GM12891 (cell line): ENCODE data around the gene PHF14.
A peak's percentile ranks its signal among the peaks of the same experiment; 100 is the strongest.

Experiments used
- DNase-seq: peaks from one replicate; pipeline ENCODE4 v3.0.0; 2011; ENCODE audit warnings: low spot score; ENCODE audit not compliant: insufficient read length
- FAIRE-seq: peaks from 2 replicates; lab custom pipeline; 2011; peaks lifted over from hg19 to GRCh38; lab: Jason Lieb, UNC
- PAX5 ChIP-seq: IDR thresholded peaks from 2 replicates; pipeline ENCODE4 v1.6.1; 2011; ENCODE audit warnings: low read length, moderate library complexity, mild to moderate bottlenecking; ENCODE audit not compliant: insufficient read depth, severe bottlenecking
- POLR2A ChIP-seq: IDR thresholded peaks from 2 replicates; pipeline ENCODE4 v1.6.1; 2011; ENCODE audit warnings: low read depth, low read length, control low read depth
- POLR2AphosphoS5 ChIP-seq: IDR thresholded peaks from 2 replicates; pipeline ENCODE4 v1.6.1; 2011; ENCODE audit warnings: low read depth, low read length, control low read depth
- POU2F2 ChIP-seq: IDR thresholded peaks from 2 replicates; pipeline ENCODE4 v1.6.1; 2011; ENCODE audit warnings: low read depth, mild to moderate bottlenecking, control low read depth, low read length, moderate library complexity
- SPI1 ChIP-seq: IDR thresholded peaks from 2 replicates; pipeline ENCODE4 v1.6.1; 2011; ENCODE audit warnings: low read depth, low read length, control low read depth
- TAF1 ChIP-seq: IDR thresholded peaks from 2 replicates; pipeline ENCODE4 v1.6.1; 2011; ENCODE audit warnings: low read depth, low read length, control low read depth

PHF14 gene

GRCh38 chr7:11130012-11130411 is 156.3 kb downstream of the PHF14 start:
- DNase-seq (no peak), FAIRE-seq (no peak)
- TF ChIP-seq POLR2AphosphoS5 = no peak
- no peak for TF ChIP-seq TAF1
- TF ChIP-seq POU2F2 = no peak
- no peak for TF ChIP-seq POLR2A
- no peak for TF ChIP-seq PAX5
- no peak for TF ChIP-seq SPI1

GRCh38 chr7:11130601-11131000 is 156.9 kb downstream of the PHF14 start:
- TF ChIP-seq PAX5 (no peak), TAF1 (no peak)
- DNase-seq (no peak), FAIRE-seq (no peak)

GRCh38 chr7:11133436-11133959 is 159.8 kb downstream of the PHF14 start:
- DNase-seq (no peak), FAIRE-seq (no peak)
- TF ChIP-seq POLR2A (no peak), TAF1 (no peak), SPI1 (no peak), POLR2AphosphoS5 (no peak), POU2F2 (no peak), PAX5 (no peak)

GRCh38 chr7:11135573-11135972 is 161.9 kb downstream of the PHF14 start:
- no peak for TF ChIP-seq POLR2AphosphoS5
- no peak for TF ChIP-seq POU2F2
- no peak for TF ChIP-seq TAF1
- no peak for TF ChIP-seq SPI1
- TF ChIP-seq POLR2A = no peak
- TF ChIP-seq PAX5 = no peak
- FAIRE-seq = no peak
- DNase-seq = no peak

- TF ChIP-seq SPI1 (no peak), TAF1 (no peak), POU2F2 (no peak)
- DNase-seq (no peak), FAIRE-seq (no peak)
Measured at GRCh38 chr7:11141541-11141940, 167.9 kb downstream of the PHF14 start.

- FAIRE-seq (peak; percentile 5), DNase-seq (no peak)
- TF ChIP-seq POLR2A = no peak
- no peak for TF ChIP-seq POU2F2
- no peak for TF ChIP-seq SPI1
- TF ChIP-seq POLR2AphosphoS5 = no peak
- no peak for TF ChIP-seq TAF1
- TF ChIP-seq PAX5 = no peak
Measured at GRCh38 chr7:11153694-11154093, 180.0 kb downstream of the PHF14 start.

GRCh38 chr7:11155883-11156282 is 182.2 kb downstream of the PHF14 start:
- TF ChIP-seq POLR2AphosphoS5 = no peak
- TF ChIP-seq PAX5 = no peak
- no peak for TF ChIP-seq TAF1
- no peak for TF ChIP-seq POLR2A
- TF ChIP-seq POU2F2 = no peak
- no peak for TF ChIP-seq SPI1
- FAIRE-seq (no peak), DNase-seq (no peak)

- no peak for DNase-seq
- FAIRE-seq = no peak
- TF ChIP-seq PAX5 (no peak), POU2F2 (no peak), POLR2A (no peak), TAF1 (no peak), POLR2AphosphoS5 (no peak), SPI1 (no peak)
Measured at GRCh38 chr7:11161499-11161898, 187.8 kb downstream of the PHF14 start.

GRCh38 chr7:11163220-11163619 is 189.5 kb downstream of the PHF14 start:
- no peak for DNase-seq
- no peak for TF ChIP-seq POU2F2
- FAIRE-seq = no peak

GRCh38 chr7:11166051-11166450 is 192.4 kb downstream of the PHF14 start:
- FAIRE-seq = no peak
- no peak for DNase-seq

GRCh38 chr7:11168650-11169170 is 195.0 kb downstream of the PHF14 start:
- DNase-seq (no peak), FAIRE-seq (no peak)
- TF ChIP-seq TAF1 (no peak), POLR2A (no peak), POLR2AphosphoS5 (no peak)

More at GRCh38 chr7:11166051-11166450, 192.4 kb downstream of the PHF14 start:
- TF ChIP-seq POLR2A (no peak), POLR2AphosphoS5 (no peak)
